HepG2 (cell line): ENCODE data around the gene RASA3. TPM values are rescaled to one million over a fixed set of nuclear protein-coding genes. Genes with fewer than 3 reads are reported as not detected.
"Not testable (repeated sequence)": the region's sequence is repeated elsewhere in the genome, so short reads cannot be mapped to it uniquely, and the experiment has no call there.

Experiments
- ATAC-seq: fragments of 200-7000 bp; cut with Tn5 transposase; 3 replicates; pipeline ENCODE4 v1.9.1; 2020; ENCODE audit warnings: mild to moderate bottlenecking, moderate library complexity
- BruUV-seq: library from RNA; stranded (reverse); fragments of 400-500 nt; replicated peaks from 2 replicates; lab custom pipeline; 2021; lab: Mats Ljungman, UMichigan
- CTCF ChIA-PET: fragments of 300-600 bp; formaldehyde crosslinking; extraction: SDS; loops from one replicate; lab custom pipeline; 2021; ENCODE audit warnings: low total read pairs, inconsistent platforms, low intra/inter-chr PET ratio; lab: Yijun Ruan, JAX
- POLR2A ChIA-PET: fragments of 350-600 bp; sonication (Branson Sonifier 250); formaldehyde crosslinking; loops from one replicate; lab custom pipeline; 2020; ENCODE audit warnings: antibody characterized with exemption, inconsistent platforms; lab: Yijun Ruan, JAX
- DNase-seq: peaks from one replicate; pipeline ENCODE4 v3.0.0-alpha.2; 2015; ENCODE audit warnings: low spot score
- FAIRE-seq: peaks from 3 replicates; lab custom pipeline; 2011; peaks lifted over from hg19 to GRCh38; lab: Jason Lieb, UNC
- H2AFZ ChIP-seq: one replicate; pipeline ENCODE4 v1.6.1; 2011; ENCODE audit warnings: low read length, inconsistent platforms
- H3K27ac ChIP-seq: fragments of 300-600 bp; 3 replicates; pipeline ENCODE4 v1.8.0; 2011; ENCODE audit warnings: mixed run types, mild to moderate bottlenecking, mixed read lengths, low read length, inconsistent platforms; ENCODE audit not compliant: insufficient read depth; ENCODE audit errors: extremely low read length
- H3K27me3 ChIP-seq, 2 experiments: fragments of 200-600 bp in 1 of 2; 2 replicates in 1 of 2; 3 replicates in 1 of 2; pipeline versions ENCODE4 v1.6.0 to v1.8.0; 2011; ENCODE audit warnings: low read length in 2 of 2, mild to moderate bottlenecking in 2 of 2, moderate library complexity in 2 of 2, inconsistent platforms in 1 of 2; ENCODE audit not compliant: insufficient read depth in 2 of 2, control insufficient read depth in 1 of 2
- H3K36me3 ChIP-seq, 2 experiments: fragments of 200-600 bp in 1 of 2; replicated peaks in 1 of 2; 2 replicates in 1 of 2; 3 replicates in 1 of 2; pipeline versions ENCODE4 v1.5.1 to v1.8.0; 2011; ENCODE audit warnings: low read length in 2 of 2, inconsistent platforms in 1 of 2; ENCODE audit not compliant: insufficient read depth in 2 of 2, control insufficient read depth in 1 of 2
- H3K4me1 ChIP-seq: 2 replicates; pipeline ENCODE4 v1.5.1; 2012; ENCODE audit warnings: low read length, inconsistent platforms; ENCODE audit not compliant: insufficient read depth
- H3K4me2 ChIP-seq: 2 replicates; pipeline ENCODE4 v1.6.0; 2011; ENCODE audit warnings: low read depth, low read length, inconsistent platforms
- H3K4me3 ChIP-seq, 3 experiments: fragments of 200-600 bp in 1 of 3; sonication (generic), shearing (Covaris generic) in 1 of 3; replicated peaks in 1 of 3; 2 replicates each; pipeline ENCODE4 v1.5.1; 2011 to 2016; ENCODE audit warnings: low read length in 3 of 3, inconsistent platforms in 2 of 3, low read depth in 2 of 3, mild to moderate bottlenecking in 2 of 3, control low read depth in 1 of 3, mixed read lengths in 1 of 3; ENCODE audit not compliant: insufficient read depth in 1 of 3
- H3K79me2 ChIP-seq: one replicate; pipeline ENCODE4 v1.6.1; 2011; ENCODE audit warnings: low read length, inconsistent platforms; ENCODE audit not compliant: insufficient read depth
- H3K9ac ChIP-seq: 2 replicates; pipeline ENCODE4 v1.6.0; 2011; ENCODE audit warnings: mild to moderate bottlenecking, low read depth, low read length, inconsistent platforms; ENCODE audit not compliant: insufficient read depth
- H3K9me3 ChIP-seq: 2 replicates; pipeline ENCODE4 v1.5.1; 2012; ENCODE audit warnings: mild to moderate bottlenecking, low read length
- H4K20me1 ChIP-seq: 2 replicates; pipeline ENCODE4 v1.6.0; 2011; ENCODE audit warnings: inconsistent platforms, mild to moderate bottlenecking, low read length, moderate library complexity; ENCODE audit not compliant: insufficient read depth
- BRD4 ChIP-seq: sonication (generic); formaldehyde crosslinking; IDR thresholded peaks from 2 replicates; pipeline ENCODE4 v1.4.0; 2020; ENCODE audit warnings: missing genetic modification reagents
- FOXM1 ChIP-seq: sonication (generic); formaldehyde crosslinking; IDR thresholded peaks from 2 replicates; pipeline ENCODE4 v1.5.0; 2020; ENCODE audit warnings: missing genetic modification reagents
- HIVEP1 ChIP-seq: sonication (generic); formaldehyde crosslinking; IDR thresholded peaks from 2 replicates; pipeline ENCODE4 v1.4.0; 2020; ENCODE audit warnings: mild to moderate bottlenecking, missing genetic modification reagents
- MAFK ChIP-seq, 2 experiments: IDR thresholded peaks in 1 of 2; conservative IDR thresholded peaks in 1 of 2; 2 replicates each; pipeline ENCODE4 v1.6.1; 2011; ENCODE audit warnings: improper control_type of control experiment in 2 of 2, low read length in 2 of 2
- MED13 ChIP-seq: sonication (generic); formaldehyde crosslinking; IDR thresholded peaks from 2 replicates; pipeline ENCODE4 v1.5.0; 2020; ENCODE audit warnings: missing genetic modification reagents
- SCMH1 ChIP-seq: sonication (generic); formaldehyde crosslinking; IDR thresholded peaks from 2 replicates; pipeline ENCODE4 v1.9.0; 2021; ENCODE audit warnings: missing genetic modification reagents, mild to moderate bottlenecking, borderline replicate concordance
- TOE1 ChIP-seq: sonication (generic); formaldehyde crosslinking; IDR thresholded peaks from 2 replicates; pipeline ENCODE4 v1.4.0; 2020; ENCODE audit warnings: mild to moderate bottlenecking, missing genetic modification reagents
- ZMAT3 ChIP-seq: sonication (generic); formaldehyde crosslinking; conservative IDR thresholded peaks from 2 replicates; pipeline ENCODE4 v1.7.0; 2021; ENCODE audit warnings: missing genetic modification reagents
- ZNF274 ChIP-seq: sonication (generic); formaldehyde crosslinking; IDR thresholded peaks from 2 replicates; pipeline ENCODE4 v1.5.1; 2020; ENCODE audit warnings: mild to moderate bottlenecking, missing genetic modification reagents
- ZNF383 ChIP-seq: sonication (generic); formaldehyde crosslinking; IDR thresholded peaks from 2 replicates; pipeline ENCODE4 v1.4.0; 2020; ENCODE audit warnings: missing genetic modification reagents, mild to moderate bottlenecking, borderline replicate concordance
- WGBS: methylation state at CpG from one replicate; pipeline ENCODE4 v1.1.6; 2017; ENCODE audit warnings: low lambda C conversion rate; 5-methylcytosine and 5-hydroxymethylcytosine counted together
- in situ Hi-C: cut with HindIII; loops from 2 replicates; pipeline ENCODE4 v1.10.0; 2017; ENCODE audit warnings: low pct_unique_long_range_greater_than_20kb; ENCODE audit not compliant: extremely low pct_ligation_motif_present
- intact Hi-C: fragments of 100-400 bp; cut with micrococcal nuclease; formaldehyde crosslinking; loops from one replicate; pipeline ENCODE4 v1.10.0; 2022; ENCODE audit not compliant: unreplicated experiment
- polyA plus RNA-seq, 8 experiments: library from polyadenylated mRNA; depleted of rRNA in 3 of 8; stranded (reverse) in 7 of 8; unstranded in 1 of 8; fragments of >200 nt; fragmentation: Illumina TruSeq in 4 of 8; extraction: Trizol in 4 of 8; gene quantifications; 2 replicates each; pipeline versions ENCODE4 v1.2.1 to v1.2.3, GENCODE V29; 2011 to 2016; ENCODE audit warnings: low read depth in 4 of 8, missing spikeins in 1 of 8, mixed read lengths in 1 of 8; ENCODE audit not compliant: insufficient read depth in 1 of 8
- total RNA-seq, 5 experiments: library from RNA; depleted of rRNA; stranded (reverse); fragments of >200 nt; fragmentation: Illumina TruSeq; extraction: Trizol; gene quantifications; 2 replicates each; pipeline ENCODE4 v1.2.3, GENCODE V29; 2016; ENCODE audit warnings: low read depth in 1 of 5

RASA3 gene
- total and polyA plus RNA-seq, 2 of the 13 experiments (the other 11 are each of a cell fraction or from before 2014, with no cell fraction given), result 0.05 TPM; not detected in 1

DNA sequence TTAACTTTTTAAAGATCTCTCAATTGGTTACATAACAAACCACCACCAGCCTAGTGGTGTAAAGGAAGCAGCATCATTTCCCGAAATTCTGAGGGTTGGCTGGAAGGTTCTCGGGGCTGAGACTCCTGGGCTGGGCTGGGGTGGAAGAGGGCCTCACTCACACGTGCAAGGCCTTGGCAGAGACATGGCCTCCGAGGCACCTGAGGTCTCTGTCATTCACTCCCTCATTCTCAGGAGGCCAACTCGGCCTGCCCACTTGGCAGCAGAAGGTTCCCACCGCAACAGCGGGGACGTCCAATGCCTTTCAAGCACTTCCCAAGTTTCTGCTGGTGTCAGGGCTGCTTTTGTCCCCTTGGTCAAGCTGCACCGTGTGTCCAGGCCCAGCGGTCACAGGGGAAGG, 18.6 kb upstream of the RASA3 start:
- Histone ChIP-seq H3K4me1 (no peaks in the 10 kb centered on the region), H4K20me1 (no peaks in the 10 kb centered on the region), H3K36me3 (no peaks in the 10 kb centered on the region), H3K79me2 (no peaks in the 10 kb centered on the region), H2AFZ (no peak overlapping the region), H3K9me3 (no peaks in the 10 kb centered on the region), H3K9ac (no peak overlapping the region), H3K27me3 (peaks cover 4 to 39% of the 10 kb centered on the region in 2 experiments; a peak in 4 of 5 replicates), H3K27ac (no peak overlapping the region), H3K4me3 (no peak overlapping the region), H3K4me2 (no peak overlapping the region)
- CTCF ChIA-PET, result no interaction called here
- DNase-seq, result no peak
- POLR2A ChIA-PET, result no interaction called here
- no peak for TF ChIP-seq ZMAT3 (CRISPR knock-in tag)
- no peak for TF ChIP-seq SCMH1 (CRISPR knock-in tag)
- no peak for TF ChIP-seq MED13
- TF ChIP-seq ZNF383 (CRISPR knock-in tag), result no peak
- FAIRE-seq, result no peak
- WGBS, result 37% methylated on average over 9 of the region's 10 CpGs
- in situ Hi-C loops, result no loop called here
- intact Hi-C loops, result no loop called here
- BruUV-seq, result no TSS peak
- ATAC-seq, result no peak

DNA sequence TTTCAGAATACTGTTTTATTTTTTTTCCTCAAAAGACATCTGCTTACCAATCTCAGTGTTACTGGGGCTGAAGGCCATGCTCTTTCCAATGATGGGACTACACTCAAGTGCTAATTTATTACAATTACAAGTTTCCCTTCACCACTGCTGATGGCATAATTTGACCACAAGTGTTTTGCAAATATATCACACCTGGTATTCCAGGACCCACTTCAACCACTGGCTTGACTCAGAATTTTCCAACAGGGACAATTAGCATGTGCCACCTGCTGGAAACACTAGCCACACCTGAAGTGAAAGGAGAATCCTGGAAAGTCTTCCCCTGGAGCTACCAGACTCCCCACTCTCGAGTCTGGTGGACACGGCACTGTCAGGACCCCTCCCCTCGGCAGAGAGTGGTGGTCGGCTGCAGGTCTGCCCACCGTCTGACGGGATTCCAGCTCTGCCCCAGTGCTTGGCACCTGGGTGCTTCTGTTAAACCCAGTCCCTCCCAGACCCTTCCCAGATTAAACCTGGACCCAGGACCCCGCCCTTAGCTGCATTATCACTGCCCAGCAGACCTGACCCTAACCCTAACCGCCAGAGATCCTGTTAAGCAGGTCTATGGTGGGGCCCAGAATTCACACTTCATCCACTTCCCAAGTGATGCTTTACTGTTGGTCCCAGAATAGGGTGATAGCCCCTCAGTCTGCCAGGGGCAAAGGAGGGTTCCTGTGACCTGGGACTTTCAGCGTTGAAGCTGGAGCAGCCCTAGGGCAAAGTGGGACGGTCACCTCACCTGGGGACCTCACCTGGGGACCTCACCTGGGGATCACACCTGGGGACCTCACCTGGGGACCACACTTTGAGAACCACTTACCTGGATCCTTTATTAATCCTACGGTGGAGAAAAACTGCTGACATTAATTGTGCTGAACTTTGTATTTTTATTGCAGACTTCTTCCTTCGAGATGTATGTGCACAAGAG, 17.6 kb upstream of the RASA3 start:
- Histone ChIP-seq H3K4me3 (no peak overlapping the region), H3K27ac (no peak overlapping the region), H3K4me1 (no peaks in the 10 kb centered on the region), H3K4me2 (no peak overlapping the region), H3K9me3 (no peaks in the 10 kb centered on the region), H3K27me3 (peaks cover 10 to 49% of the 10 kb centered on the region in 2 experiments; a peak in 4 of 5 replicates), H4K20me1 (no peaks in the 10 kb centered on the region), H3K79me2 (no peaks in the 10 kb centered on the region), H2AFZ (no peak overlapping the region), H3K9ac (no peak overlapping the region), H3K36me3 (no peaks in the 10 kb centered on the region)
- WGBS, result 10% methylated on average over 6 of the region's 12 CpGs
- CTCF ChIA-PET, result no interaction called here
- POLR2A ChIA-PET, result no interaction called here
- TF ChIP-seq TOE1 (CRISPR knock-in tag), result no peak
- no peak for TF ChIP-seq FOXM1 (CRISPR knock-in tag)
- no peak for TF ChIP-seq ZNF274 (CRISPR knock-in tag)
- peak in 1 of 2 experiments; percentile 31; a peak in 1 of 4 replicates for TF ChIP-seq MAFK (conservative IDR thresholded peaks at IDR 0.05 in 1 of 2, IDR thresholded peaks at IDR 0.05 in 1 of 2; ENCODE audit: low read length in 2 of 2)
- no peak for TF ChIP-seq HIVEP1 (CRISPR knock-in tag)
- no peak for TF ChIP-seq BRD4 (CRISPR knock-in tag)
- ATAC-seq (no peak), DNase-seq (no peak), FAIRE-seq (no peak)
- intact Hi-C loops (no loop called here), in situ Hi-C loops (no loop called here)
- no TSS peak for BruUV-seq

DNA sequence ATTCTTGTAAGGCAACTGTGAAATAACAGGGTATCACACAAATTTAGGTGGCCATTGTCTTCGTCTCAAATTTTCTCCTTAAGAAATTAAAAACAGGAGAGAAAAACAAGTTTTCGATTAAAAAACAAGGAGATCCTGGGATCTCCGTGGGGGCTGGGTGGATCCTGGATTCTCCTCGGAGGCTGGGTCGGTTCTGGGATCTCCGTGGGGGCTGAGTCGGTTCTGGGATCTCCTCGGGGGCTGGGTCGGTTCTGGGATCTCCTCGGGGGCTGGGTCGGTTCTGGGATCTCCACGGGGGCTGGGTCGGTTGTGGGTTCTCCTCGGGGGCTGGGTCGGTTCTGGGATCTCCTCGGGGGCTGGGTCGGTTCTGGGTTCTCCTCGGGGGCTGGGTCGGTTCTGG, 16.5 kb upstream of the RASA3 start:
- intact Hi-C loops, DNase-seq, H3K4me3 ChIP-seq, POLR2A ChIA-PET, H3K79me2 ChIP-seq, BruUV-seq, H4K20me1 ChIP-seq, H2AFZ ChIP-seq, H3K4me2 ChIP-seq, in situ Hi-C loops, H3K9ac ChIP-seq, ATAC-seq, CTCF ChIA-PET, H3K9me3 ChIP-seq, FAIRE-seq, H3K27ac ChIP-seq, H3K36me3 ChIP-seq, H3K4me1 ChIP-seq: not testable (repeated sequence)
- H3K27me3 ChIP-seq, result peaks cover 10 to 56% of the 10 kb centered on the region in 2 experiments; a peak in 4 of 5 replicates
- 18% methylated on average over 10 of the region's 19 CpGs for WGBS
